Measurements from ENCODE around the gene TNRC6B.

TNRC6B gene

GRCh38 chr22:40182231-40182835 lies 4.6 kb downstream of the TNRC6B start:
- in situ Hi-C loops (cut with HindIII; ENCODE audit: low sequenced_read_pairs): loop anchor here (10.0 kb wide), 1 partner anchor 62 kb away; no protein-coding TSS in a partner anchor

- in situ Hi-C loops (cut with HindIII; ENCODE audit: low sequenced_read_pairs): loop anchor here (10.0 kb wide), 1 partner anchor 62 kb away; no protein-coding TSS in a partner anchor
Observed at GRCh38 chr22:40183029-40183581, 5.4 kb downstream of the TNRC6B start.

GRCh38 chr22:40183603-40184002 lies 5.9 kb downstream of the TNRC6B start:
- in situ Hi-C loops (cut with HindIII; ENCODE audit: low sequenced_read_pairs): loop anchor here (10.0 kb wide), 1 partner anchor 61 kb away; no protein-coding TSS in a partner anchor

- in situ Hi-C loops (cut with HindIII; ENCODE audit: low sequenced_read_pairs): loop anchor here (10.0 kb wide), 1 partner anchor 57 kb away; no protein-coding TSS in a partner anchor
Observed at GRCh38 chr22:40187389-40187788, 9.7 kb downstream of the TNRC6B start.

- in situ Hi-C loops (cut with HindIII; ENCODE audit: low sequenced_read_pairs): loop anchor here (10.0 kb wide), 1 partner anchor 55 kb away; no protein-coding TSS in a partner anchor
Observed at GRCh38 chr22:40189997-40190396, 12.3 kb downstream of the TNRC6B start.

- in situ Hi-C loops (cut with HindIII; ENCODE audit: low sequenced_read_pairs): no loop called here
Observed at GRCh38 chr22:40190501-40190900, 12.8 kb downstream of the TNRC6B start.

GRCh38 chr22:40193429-40194421 lies 16.0 kb downstream of the TNRC6B start:
- in situ Hi-C loops (cut with HindIII; ENCODE audit: low sequenced_read_pairs): no loop called here

- in situ Hi-C loops (cut with HindIII; ENCODE audit: low sequenced_read_pairs): loop anchor here (5.0 kb wide), 1 partner anchor 103 kb away; no protein-coding TSS in a partner anchor
Observed at GRCh38 chr22:40194656-40195055, 16.9 kb downstream of the TNRC6B start.

- in situ Hi-C loops (cut with HindIII; ENCODE audit: low sequenced_read_pairs): loop anchor here (5.0 kb wide), 1 partner anchor 101 kb away; no protein-coding TSS in a partner anchor
Observed at GRCh38 chr22:40196628-40197360, 19.1 kb downstream of the TNRC6B start.

- in situ Hi-C loops (cut with HindIII; ENCODE audit: low sequenced_read_pairs): loop anchor here (5.0 kb wide), 1 partner anchor 100 kb away; no protein-coding TSS in a partner anchor
Observed at GRCh38 chr22:40197421-40197820, 19.7 kb downstream of the TNRC6B start.

- in situ Hi-C loops (cut with HindIII; ENCODE audit: low sequenced_read_pairs): loop anchor here (5.0 kb wide), 1 partner anchor 99 kb away; no protein-coding TSS in a partner anchor
Observed at GRCh38 chr22:40198733-40199132, 21.0 kb downstream of the TNRC6B start.

GRCh38 chr22:40199223-40199622 lies 21.5 kb downstream of the TNRC6B start:
- in situ Hi-C loops (cut with HindIII; ENCODE audit: low sequenced_read_pairs): loop anchor here (5.0 kb wide), 1 partner anchor 98 kb away; no protein-coding TSS in a partner anchor

- in situ Hi-C loops (cut with HindIII; ENCODE audit: low sequenced_read_pairs): loop anchor here (5.0 kb wide), 1 partner anchor 97 kb away; no protein-coding TSS in a partner anchor
Observed at GRCh38 chr22:40199852-40200251, 22.1 kb downstream of the TNRC6B start.

GRCh38 chr22:40200795-40201530 lies 23.2 kb downstream of the TNRC6B start:
- in situ Hi-C loops (cut with HindIII; ENCODE audit: low sequenced_read_pairs): no loop called here

- in situ Hi-C loops (cut with HindIII; ENCODE audit: low sequenced_read_pairs): no loop called here
Observed at GRCh38 chr22:40202225-40202944, 24.7 kb downstream of the TNRC6B start.

GRCh38 chr22:40203572-40203971 lies 25.8 kb downstream of the TNRC6B start:
- in situ Hi-C loops (cut with HindIII; ENCODE audit: low sequenced_read_pairs): no loop called here

GRCh38 chr22:40204321-40205116 lies 26.8 kb downstream of the TNRC6B start:
- in situ Hi-C loops (cut with HindIII; ENCODE audit: low sequenced_read_pairs): no loop called here

- in situ Hi-C loops (cut with HindIII; ENCODE audit: low sequenced_read_pairs): no loop called here
Observed at GRCh38 chr22:40206561-40206960, 28.8 kb downstream of the TNRC6B start.

Measured in DLD1 (cell line).